ENCODE measurements around the gene HNRNPK. TPM values are rescaled to one million over a fixed set of nuclear protein-coding genes. Genes with fewer than 3 reads are reported as not detected.

The HNRNPK gene
- polyA plus RNA-seq, 1 of the 3 experiments (the other 2 are of a cell fraction), result 470 TPM

GRCh38 chr9:83940590-83941303, 39.3 kb downstream of the HNRNPK start:
- peaks cover 0 to 10% of the 10 kb centered on the region in 2 experiments; a peak in 1 of 4 replicates for H3K4me1 ChIP-seq (ENCODE audit: control insufficient read depth in 1 of 2, insufficient read depth in 2 of 2, low read depth in 1 of 2, low read length in 1 of 2)
- DNase-seq, result no peak
- no peaks in the 10 kb centered on the region for H3K27me3 ChIP-seq (ENCODE audit: insufficient read depth)
- H3K4me2 ChIP-seq, result no peak overlapping the region
- H3K27ac ChIP-seq (ENCODE audit: low read depth in 2 of 2, low read length in 1 of 2), result no peak overlapping the region
- no peak overlapping the region for H3K9ac ChIP-seq
- H3K36me3 ChIP-seq (replicated peaks in 1 of 2; ENCODE audit: control insufficient read depth in 1 of 2, insufficient read depth in 2 of 2, low read length in 1 of 2), result peaks cover 20 to 26% of the 10 kb centered on the region in 2 experiments
- no peaks in the 10 kb centered on the region for H3K9me2 ChIP-seq
- no peaks in the 10 kb centered on the region for H4K20me1 ChIP-seq (ENCODE audit: insufficient read depth)
- no peak overlapping the region for H2AFZ ChIP-seq (ENCODE audit: low read depth)
- no peaks in the 10 kb centered on the region for H3K79me2 ChIP-seq (ENCODE audit: insufficient read depth)
- H3F3A ChIP-seq (replicated peaks; ENCODE audit: insufficient read depth), result no peaks in the 10 kb centered on the region
- ChIA-PET CTCF (interaction anchor here (0.5 to 8.8 kb wide), 5 partner anchors 22 to 395 kb away, joined by 3 to 69 read pairs (median 5); no protein-coding TSS in a partner anchor), POLR2A (interaction anchor here (1.7 kb wide), 1 partner anchor 39 kb away, joined by 7 read pairs; the partner anchor contains the start of genes HNRNPK and RMI1)
- no peak for TF ChIP-seq ZBTB33 (IDR thresholded peaks at IDR 0.05; ENCODE audit: borderline replicate concordance, low read depth)
- TF ChIP-seq NFIC (IDR thresholded peaks at IDR 0.05; ENCODE audit: borderline replicate concordance), result no peak
- no peak for TF ChIP-seq SIN3A (IDR thresholded peaks at IDR 0.05; ENCODE audit: borderline replicate concordance, low read depth, low read length)
- no peak for TF ChIP-seq USF2 (IDR thresholded peaks at IDR 0.05; ENCODE audit: borderline replicate concordance, low read depth, low read length)
- no peak for TF ChIP-seq FOSL2 (IDR thresholded peaks at IDR 0.05; ENCODE audit: borderline replicate concordance, low read depth)
- no peak for TF ChIP-seq TEAD4 (IDR thresholded peaks at IDR 0.05; ENCODE audit: borderline replicate concordance, insufficient read depth)
- no peak for TF ChIP-seq USF1 (IDR thresholded peaks at IDR 0.05; ENCODE audit: borderline replicate concordance, low read depth)
- TF ChIP-seq TCF12 (IDR thresholded peaks at IDR 0.05), result no peak
- no peak for TF ChIP-seq TAF1 (IDR thresholded peaks at IDR 0.05; ENCODE audit: borderline replicate concordance, low read depth, low read length)
- TF ChIP-seq REST (IDR thresholded peaks at IDR 0.05; ENCODE audit: low read depth, low read length), result no peak
- TF ChIP-seq MAX (IDR thresholded peaks at IDR 0.05; ENCODE audit: low read depth), result no peak
- no peak for TF ChIP-seq ELF1 (IDR thresholded peaks at IDR 0.05)
- no peak for TF ChIP-seq SMC3 (IDR thresholded peaks at IDR 0.05; ENCODE audit: low read depth, low read length)
- no peak for TF ChIP-seq GATA2 (CRISPR knock-in tag; IDR thresholded peaks at IDR 0.05)
- no peak for TF ChIP-seq RFX5 (IDR thresholded peaks at IDR 0.05; ENCODE audit: low read length)
- TF ChIP-seq POLR2AphosphoS5 (IDR thresholded peaks at IDR 0.05; ENCODE audit: low read depth, low read length), result no peak
- WGBS (ENCODE audit: low lambda C conversion rate), result 96% methylated on average over 5 of the region's 5 CpGs
- no peak overlapping the region for H3K4me3 ChIP-seq (ENCODE audit: low read depth in 2 of 2, low read length in 1 of 2)
- no peaks in the 10 kb centered on the region for H3K9me3 ChIP-seq

All from SK-N-SH (cell line).